NCI-H226 (cell line): ENCODE results near the gene TSPAN17.
A peak's percentile ranks its signal among the peaks of the same experiment; 100 is the strongest.

ENCODE experiments used
- DNase-seq: peaks from one replicate; pipeline ENCODE4 v3.0.0-alpha.2; 2015

TSPAN17 gene

GRCh38 chr5:176661676-176662075, 14.4 kb downstream of the TSPAN17 start:
- DNase-seq: no peak

GRCh38 chr5:176662371-176663333, 15.4 kb downstream of the TSPAN17 start:
- DNase-seq: no peak

GRCh38 chr5:176663566-176663965, 16.3 kb downstream of the TSPAN17 start:
- no peak for DNase-seq

- DNase-seq: no peak
Observed at GRCh38 chr5:176664479-176664878, 17.2 kb downstream of the TSPAN17 start.

GRCh38 chr5:176664886-176665285, 17.6 kb downstream of the TSPAN17 start:
- DNase-seq: no peak

DNA sequence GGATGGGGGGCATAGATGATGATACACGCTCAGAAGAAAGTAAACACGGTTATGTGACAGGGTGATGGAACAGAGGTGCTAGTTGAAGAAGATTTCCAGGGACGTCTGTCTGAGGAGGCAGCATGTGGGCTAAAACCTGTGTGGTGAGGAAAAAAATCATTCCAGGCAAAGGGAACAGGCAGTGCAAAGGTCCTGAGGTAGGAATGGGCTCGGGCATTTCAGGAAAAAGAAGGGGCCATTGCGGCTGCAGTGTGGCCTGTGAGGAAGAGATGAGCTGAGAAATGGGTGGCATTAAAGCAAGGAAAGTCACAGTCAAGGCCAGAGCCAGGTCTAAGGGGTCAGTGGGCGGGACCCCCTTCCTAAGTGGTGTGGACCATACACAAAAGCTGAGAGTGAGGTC, 18.2 kb downstream of the TSPAN17 start:
- no peak for DNase-seq

GRCh38 chr5:176667637-176668036, 20.4 kb downstream of the TSPAN17 start:
- no peak for DNase-seq

DNA sequence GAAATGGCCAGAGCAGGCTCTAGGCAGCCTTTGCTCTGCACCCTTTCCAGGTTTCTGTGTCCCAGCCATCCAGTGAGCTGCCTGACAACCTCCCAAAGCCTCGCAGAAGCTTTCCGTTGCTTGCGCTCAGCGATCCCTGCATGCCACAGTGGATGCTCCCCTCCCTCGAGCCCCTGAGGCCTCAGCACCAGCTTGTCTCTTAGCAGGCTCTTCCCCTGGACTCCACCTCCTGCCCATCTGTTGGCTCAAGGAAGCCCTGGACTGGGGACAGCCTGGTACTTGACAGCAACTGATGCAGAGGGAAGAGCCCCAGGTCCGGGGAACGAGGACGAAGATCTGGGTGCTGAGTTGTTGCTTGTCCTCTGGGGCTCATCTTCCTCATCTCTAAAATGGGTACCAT, 23.2 kb downstream of the TSPAN17 start:
- DNase-seq: no peak

GRCh38 chr5:176671399-176671798, 24.1 kb downstream of the TSPAN17 start:
- no peak for DNase-seq

GRCh38 chr5:176671890-176672747, 24.8 kb downstream of the TSPAN17 start:
- no peak for DNase-seq

DNA sequence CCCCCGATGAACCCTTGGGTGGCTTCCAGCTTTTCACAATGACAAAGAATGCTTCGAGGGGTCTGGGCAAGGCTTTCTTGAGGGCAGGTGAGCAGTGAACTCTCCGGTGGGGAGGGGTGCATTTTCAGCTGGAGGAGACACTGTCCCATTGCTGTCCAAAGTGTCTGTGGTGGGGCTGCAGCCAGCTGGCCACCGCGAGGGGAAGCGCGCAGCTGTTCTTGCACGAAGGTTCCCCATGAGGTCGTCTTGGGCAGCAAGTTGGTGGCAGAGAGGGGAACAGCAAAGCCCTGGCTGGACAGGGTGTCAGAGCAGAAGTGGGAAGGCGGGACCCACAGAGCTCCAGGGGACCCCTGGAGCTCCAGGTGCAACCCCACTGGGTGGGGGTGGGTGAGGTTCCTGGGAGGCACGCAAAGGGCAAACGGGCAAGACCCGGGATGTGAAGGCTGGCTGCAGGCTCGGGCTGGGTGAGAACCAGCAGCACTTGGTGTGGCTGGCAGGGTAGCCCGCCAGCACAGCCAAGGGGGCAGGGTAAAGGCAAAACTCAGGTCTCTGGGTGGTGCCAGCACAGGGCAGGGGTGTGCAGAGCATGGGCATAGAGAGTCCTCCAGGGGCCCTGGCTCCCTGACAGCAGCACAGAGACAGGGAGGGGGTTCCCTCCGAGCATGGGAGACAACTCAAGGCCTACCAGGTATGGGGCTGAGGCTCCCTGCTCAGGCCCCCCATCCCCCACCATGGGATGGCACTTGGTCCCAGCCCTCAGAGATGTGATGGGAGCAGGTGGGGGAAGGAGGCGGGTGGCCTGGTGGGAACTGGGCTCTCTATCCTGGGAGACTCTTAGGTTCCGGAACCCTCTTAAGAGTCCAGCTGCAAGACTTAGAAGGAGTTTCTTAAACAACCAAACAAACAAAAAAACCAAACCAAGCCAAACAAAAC, 26.6 kb downstream of the TSPAN17 start:
- DNase-seq: no peak

- no peak for DNase-seq
Observed at GRCh38 chr5:176674799-176675198, 27.5 kb downstream of the TSPAN17 start.

DNA sequence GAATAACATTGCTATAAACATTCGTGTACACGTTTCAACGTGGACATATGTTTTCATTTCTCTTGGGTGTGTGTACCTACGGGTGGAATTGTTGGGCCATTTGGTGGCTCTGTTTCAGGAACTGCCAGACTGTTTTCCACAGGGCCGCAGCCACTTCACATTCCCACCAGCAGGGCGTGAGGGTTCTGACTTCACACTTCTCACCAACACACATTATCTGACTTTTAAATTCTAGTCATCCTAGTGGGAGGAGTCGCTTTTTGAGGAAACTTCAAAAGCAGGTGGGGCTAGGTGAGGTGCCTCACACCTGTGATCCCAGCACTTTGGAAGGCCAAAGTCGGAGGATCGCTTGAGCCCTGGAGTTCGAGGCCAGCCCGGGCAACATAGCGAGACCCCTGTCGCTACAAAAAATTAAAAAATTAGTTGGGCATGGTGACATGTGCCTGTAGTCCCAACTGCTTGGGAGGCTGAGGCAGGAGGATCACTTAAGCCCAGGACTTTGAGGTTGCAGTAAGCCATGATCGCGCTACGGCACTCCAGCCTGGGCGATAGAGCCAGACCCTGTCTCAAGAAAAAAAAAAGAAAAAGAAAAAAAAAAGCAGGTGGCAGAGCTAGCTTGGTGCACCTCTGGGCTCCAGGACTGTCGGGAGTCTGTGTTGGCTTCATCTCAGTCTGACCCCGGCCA, 28.5 kb downstream of the TSPAN17 start:
- peak; percentile 37 for DNase-seq

DNA sequence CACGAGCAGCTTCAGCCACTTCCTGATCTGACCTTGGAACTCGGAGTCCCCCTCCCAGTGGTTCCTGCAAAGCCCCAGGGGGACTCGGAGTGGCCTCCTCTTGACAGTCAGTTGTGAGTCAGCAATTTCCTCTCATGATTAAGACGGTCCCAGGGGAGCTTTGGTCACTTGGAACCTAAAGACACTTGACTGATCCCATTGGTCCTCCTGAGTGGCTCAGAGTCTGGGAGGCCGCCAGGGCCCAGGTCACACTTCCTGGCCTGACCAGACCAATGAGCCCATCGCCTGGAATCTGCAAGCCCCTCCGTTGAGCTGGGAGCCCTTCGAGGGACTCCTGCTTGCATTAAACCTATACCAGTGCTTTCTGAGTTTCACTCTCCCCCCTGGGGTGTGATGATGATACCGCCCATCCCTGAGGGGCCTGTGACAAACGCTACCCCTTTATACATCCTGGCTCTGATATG, 29.1 kb downstream of the TSPAN17 start:
- DNase-seq: no peak

DNA sequence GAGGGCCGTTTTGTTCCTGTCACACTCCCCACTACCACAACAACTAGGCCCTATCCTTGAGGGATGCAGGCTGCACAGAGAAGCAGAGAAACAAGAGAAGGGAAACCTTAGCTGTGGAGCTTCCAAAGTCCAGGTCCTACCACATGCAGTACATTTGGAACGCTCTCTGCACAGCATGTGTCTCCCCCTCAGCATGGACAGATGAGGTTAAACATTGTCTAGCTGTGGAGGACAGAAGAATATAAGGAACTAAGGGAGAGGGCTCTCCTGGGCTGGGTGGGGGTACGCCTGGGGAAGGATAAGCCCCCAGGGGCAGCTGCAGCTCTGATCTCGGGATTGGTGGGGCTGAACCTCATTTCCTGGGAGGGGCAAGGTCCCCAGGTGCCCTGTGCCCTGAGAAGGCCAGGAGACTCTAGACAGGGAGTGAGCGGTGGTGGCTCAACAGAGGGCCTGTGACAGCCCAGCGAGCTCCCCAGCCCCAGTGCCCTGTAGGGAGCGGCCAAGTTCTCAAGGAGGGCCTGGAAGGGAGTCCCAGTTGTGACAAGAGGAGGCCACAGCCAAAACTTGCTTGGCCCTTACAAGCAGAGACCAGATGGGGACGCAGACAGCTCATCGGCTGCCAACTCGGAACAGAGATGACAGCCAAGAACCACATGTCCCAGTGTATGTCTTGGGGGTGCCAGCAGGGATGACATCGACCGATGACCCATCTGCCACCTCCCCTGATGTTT, 30.1 kb downstream of the TSPAN17 start:
- DNase-seq: no peak

GRCh38 chr5:176678584-176678983, 31.3 kb downstream of the TSPAN17 start:
- no peak for DNase-seq

GRCh38 chr5:176679365-176680225, 32.3 kb downstream of the TSPAN17 start:
- DNase-seq: no peak

DNA sequence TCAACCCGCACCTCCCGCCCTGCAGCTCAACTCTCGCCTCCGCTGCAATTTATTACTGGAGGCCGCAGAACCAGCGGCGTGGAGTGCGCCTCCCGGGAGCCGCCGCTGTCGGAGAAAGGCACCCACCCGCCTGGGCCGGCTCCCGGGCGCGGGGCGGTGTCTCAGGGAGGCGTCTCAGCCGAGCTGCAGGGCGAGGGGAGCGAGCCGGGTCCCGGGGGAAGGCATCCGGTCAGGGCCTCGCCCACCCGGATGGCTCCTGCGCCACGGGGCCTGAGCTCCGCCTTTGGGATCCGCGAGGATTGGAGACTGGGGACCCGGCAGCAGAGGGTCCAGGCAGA, 32.9 kb downstream of the TSPAN17 start:
- DNase-seq: no peak

- DNase-seq: no peak
Observed at GRCh38 chr5:176682016-176682531, 34.8 kb downstream of the TSPAN17 start.

GRCh38 chr5:176685010-176685409, 37.7 kb downstream of the TSPAN17 start:
- no peak for DNase-seq
